ENCODE data around the gene LYPD8.

DNA sequence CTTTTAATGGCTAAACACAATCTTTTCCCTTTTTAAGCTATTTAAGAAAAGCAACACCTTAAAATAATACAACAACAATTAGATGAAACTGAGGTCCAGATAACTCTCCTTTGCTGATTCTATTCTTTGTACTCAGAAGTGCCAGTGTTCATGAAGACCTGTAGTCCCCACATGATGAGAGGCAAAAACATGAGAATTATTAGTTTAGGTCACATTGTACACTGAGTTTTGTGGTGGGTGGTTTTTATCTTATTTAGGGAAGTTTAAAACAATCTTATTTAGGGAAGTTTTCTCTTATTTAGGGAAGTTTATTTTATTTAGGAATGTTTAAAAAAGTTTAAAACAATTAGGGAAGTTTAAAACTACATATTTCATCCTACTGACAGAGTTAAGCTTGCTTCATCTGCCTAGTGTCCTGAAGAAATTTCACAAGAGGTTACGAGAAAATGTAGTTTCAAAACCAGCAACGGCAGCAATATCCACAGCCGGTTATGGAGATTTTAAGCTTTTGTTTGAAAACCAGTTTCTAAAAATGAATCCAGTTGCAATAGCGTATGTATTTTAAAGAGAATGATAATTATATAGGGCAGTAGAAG, 45.2 kb downstream of the LYPD8 start:
- TF ChIP-seq, protein P1, sequence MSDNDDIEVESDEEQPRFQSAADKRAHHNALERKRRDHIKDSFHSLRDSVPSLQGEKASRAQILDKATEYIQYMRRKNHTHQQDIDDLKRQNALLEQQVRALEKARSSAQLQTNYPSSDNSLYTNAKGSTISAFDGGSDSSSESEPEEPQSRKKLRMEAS (IDR thresholded peaks at IDR 0.05), result no peak
- TF ChIP-seq CTCF (IDR thresholded peaks at IDR 0.05; ENCODE audit: control extremely low read depth in 1 of 3, insufficient read depth in 1 of 3, low read depth in 1 of 3, low read length in 3 of 3), result no peak
- no peak for TF ChIP-seq EP300 (IDR thresholded peaks at IDR 0.05; ENCODE audit: borderline replicate concordance in 1 of 2, low read depth in 2 of 2, low read length in 2 of 2)
- no peak for TF ChIP-seq TAF1 (IDR thresholded peaks at IDR 0.05; ENCODE audit: low read depth, low read length)
- no peak for TF ChIP-seq ATF2 (IDR thresholded peaks at IDR 0.05; ENCODE audit: low read length)
- no peak for TF ChIP-seq JUN (IDR thresholded peaks at IDR 0.05; ENCODE audit: low read depth, low read length)

Measured in H1 (cell line).